Naive thymus-derived CD8-positive, alpha-beta T cell (primary cell): ENCODE data around the gene RDH16. TPM values are rescaled to one million over a fixed set of nuclear protein-coding genes. Genes with fewer than 3 reads are reported as not detected.

Experiments used
- ATAC-seq, 2 donors: fragments of 150-1000 bp; cut with Tn5 transposase in 1 of 2; sonication (Bioruptor Pico), chemical (Tn5 transposase) in 1 of 2; 1 replicate in 1 of 2; 2 replicates in 1 of 2; pipeline ENCODE4 v1.10.0; 2021; ENCODE audit warnings: mild to moderate bottlenecking in 2 of 2, moderate library complexity in 2 of 2
- POLR2A ChIA-PET: fragments of 350-600 bp; sonication (Branson Sonifier 250); formaldehyde crosslinking; loops from one replicate; lab custom pipeline; 2021; ENCODE audit warnings: antibody characterized with exemption; lab: Charles Lee
- DNase-seq, 10 donors: peaks; one replicate each; pipeline versions ENCODE4 v3.0.0 to v3.0.0-alpha.2; 2020 to 2022
- H3K27ac Mint-ChIP-seq, 10 donors: one replicate each; pipeline ENCODE4 v1.8.0; 2020 to 2022; ENCODE audit warnings: mild to moderate bottlenecking in 10 of 10, mixed read lengths in 10 of 10, moderate library complexity in 4 of 10, inconsistent platforms in 1 of 10
- H3K27me3 Mint-ChIP-seq, 5 donors: one replicate each; pipeline ENCODE4 v1.8.0; 2021 to 2022; ENCODE audit warnings: mixed read lengths in 5 of 5
- H3K36me3 Mint-ChIP-seq, 3 donors: one replicate each; pipeline ENCODE4 v1.8.0; 2020 to 2022; ENCODE audit warnings: mixed read lengths in 3 of 3, mild to moderate bottlenecking in 2 of 3, inconsistent platforms in 1 of 3
- H3K4me1 Mint-ChIP-seq, 4 donors: one replicate each; pipeline ENCODE4 v1.8.0; 2021 to 2022; ENCODE audit warnings: mixed read lengths in 4 of 4
- H3K4me3 Mint-ChIP-seq, 10 donors: one replicate each; pipeline ENCODE4 v1.8.0; 2020 to 2022; ENCODE audit warnings: mild to moderate bottlenecking in 10 of 10, mixed read lengths in 10 of 10, moderate library complexity in 6 of 10, inconsistent platforms in 1 of 10
- H3K9me3 Mint-ChIP-seq, 9 donors: one replicate each; pipeline ENCODE4 v1.8.0; 2020 to 2022; ENCODE audit warnings: mixed read lengths in 9 of 9, mild to moderate bottlenecking in 3 of 9, inconsistent platforms in 1 of 9, moderate library complexity in 1 of 9
- polyA plus RNA-seq, 3 donors: library from polyadenylated mRNA; unstranded; fragments of 300-500 nt; fragmentation: Illumina TruSeq; gene quantifications; one replicate each; pipeline ENCODE4 v1.2.3, GENCODE V29; 2021
- total RNA-seq, 8 experiments: library from RNA in 2 of 8; stranded (reverse) in 2 of 8; gene quantifications; one replicate each; pipeline ENCODE4 v1.2.3 and lab custom pipeline; 2021 to 2026

Gene RDH16
- total RNA-seq, result 1 to 10 TPM; 1.6 to 1.7 TPM
- under 1 TPM in 1 of 3 donors, not detected in 2; 0.08 TPM for polyA plus RNA-seq
- total RNA-seq (lab: John Stamatoyannopoulos, UW), result 0.39 to 2.3 (median 0.91) reads per million in 6 experiments

GRCh38 chr12:56957229-56958052 lies at the start of gene RDH16:
TSS of gene RDH16 (minus strand) at chr12:56957608. CDS start at chr12:56957462, 146 bp downstream.
- Mint-ChIP-seq H3K4me1 (no peaks in the 10 kb centered on the region), H3K27ac (no peak within 1 kb of the TSS), H3K4me3 (no peak within 1 kb of the TSS), H3K36me3 (peaks cover 5 to 39% (median 10%) of the 10 kb centered on the region in 3 donors), H3K27me3 (peaks cover 0 to 10% (median 0%) of the 10 kb centered on the region in 5 donors), H3K9me3 (peaks cover 0 to 30% (median 4%) of the 10 kb centered on the region in 9 donors)
- POLR2A ChIA-PET, result no interaction called here
- no peak for DNase-seq
- no peak for ATAC-seq

- H3K36me3 Mint-ChIP-seq, result peaks cover 0 to 25% (median 11%) of the 10 kb centered on the region in 3 donors
- ATAC-seq (peak; percentile 13 to 18), DNase-seq (peak in 1 of 10 donors; percentile 25)
- POLR2A ChIA-PET, result interaction anchor here (0.6 to 1.5 kb wide), 4 partner anchors 52 to 216 kb away, joined by 3 to 10 read pairs (median 3); partner anchors contain the start of gene STAT6
- H3K4me3 Mint-ChIP-seq, result peak overlapping the region; percentile 80 to 95 (median 89)
- peak overlapping the region; percentile 87 to 98 (median 92) for H3K27ac Mint-ChIP-seq
- no peaks in the 10 kb centered on the region for H3K9me3 Mint-ChIP-seq
- H3K27me3 Mint-ChIP-seq, result no peaks in the 10 kb centered on the region
- H3K4me1 Mint-ChIP-seq, result peaks cover 33 to 70% (median 56%) of the 10 kb centered on the region in 4 donors
Measured at GRCh38 chr12:57006809-57007475, 49.5 kb upstream of the RDH16 start.

- peaks cover 0 to 32% (median 11%) of the 10 kb centered on the region in 3 donors for H3K36me3 Mint-ChIP-seq
- H3K27ac Mint-ChIP-seq, result peak within 1 kb of the TSS; percentile 87 to 98 (median 92)
- H3K4me1 Mint-ChIP-seq, result peaks cover 30 to 70% (median 56%) of the 10 kb centered on the region in 4 donors
- no peaks in the 10 kb centered on the region for H3K9me3 Mint-ChIP-seq
- H3K4me3 Mint-ChIP-seq, result peak within 1 kb of the TSS; percentile 88 to 98 (median 95)
- ATAC-seq (peak; percentile 80 to 83), DNase-seq (peak; percentile 48 to 77 (median 74))
- POLR2A ChIA-PET, result interaction anchor here (0.6 to 1.5 kb wide), 5 partner anchors 11 to 217 kb away, joined by 3 to 10 read pairs (median 3); partner anchors contain the start of gene STAT6
- no peaks in the 10 kb centered on the region for H3K27me3 Mint-ChIP-seq
Measured at GRCh38 chr12:57005980-57006808, 48.8 kb upstream of the RDH16 start, which contains the start of gene ZBTB39. TSS of gene ZBTB39 (minus strand) at chr12:57006546. CDS start at chr12:57004917, 1,629 bp downstream.

GRCh38 chr12:57004651-57005050 lies 47.2 kb upstream of the RDH16 start:
- H3K27ac Mint-ChIP-seq, result peak overlapping the region in 2 of 10 donors; percentile 8 to 91
- no peak for DNase-seq
- H3K36me3 Mint-ChIP-seq, result peaks cover 0 to 46% (median 11%) of the 10 kb centered on the region in 3 donors
- H3K4me3 Mint-ChIP-seq, result peak overlapping the region in 9 of 10 donors; percentile 26 to 98 (median 95)
- no peaks in the 10 kb centered on the region for H3K27me3 Mint-ChIP-seq
- POLR2A ChIA-PET, result interaction anchor here (0.9 to 1.8 kb wide), 3 partner anchors 13 to 316 kb away, joined by 3 to 7 read pairs (median 3); partner anchors contain the start of gene PTGES3
- H3K9me3 Mint-ChIP-seq, result no peaks in the 10 kb centered on the region
- H3K4me1 Mint-ChIP-seq, result peaks cover 29 to 76% (median 66%) of the 10 kb centered on the region in 4 donors
- no peak for ATAC-seq

- POLR2A ChIA-PET, result no interaction called here
- H3K27ac Mint-ChIP-seq, result peak overlapping the region in 1 of 10 donors; percentile 79
- H3K36me3 Mint-ChIP-seq, result peaks cover 0 to 59% (median 11%) of the 10 kb centered on the region in 3 donors
Measured at GRCh38 chr12:57003395-57003794, 46.0 kb upstream of the RDH16 start.

GRCh38 chr12:57001448-57001906 lies 44.1 kb upstream of the RDH16 start:
- ATAC-seq, result peak; percentile 32 to 59
- H3K27me3 Mint-ChIP-seq, result no peaks in the 10 kb centered on the region
- peak overlapping the region in 2 of 10 donors; percentile 58 to 84 for H3K27ac Mint-ChIP-seq
- H3K4me1 Mint-ChIP-seq, result peaks cover 31 to 73% (median 64%) of the 10 kb centered on the region in 4 donors
- peaks cover 0 to 74% (median 14%) of the 10 kb centered on the region in 3 donors for H3K36me3 Mint-ChIP-seq
- H3K4me3 Mint-ChIP-seq, result peak overlapping the region in 5 of 10 donors; percentile 16 to 68 (median 41)
- DNase-seq, result peak; percentile 55 to 83 (median 68)
- H3K9me3 Mint-ChIP-seq, result no peaks in the 10 kb centered on the region
- POLR2A ChIA-PET, result interaction anchor here (0.6 to 0.9 kb wide), 2 partner anchors 15 to 346 kb away, joined by 3 read pairs; partner anchors contain the start of gene TAC3

More at GRCh38 chr12:57003395-57003794, 46.0 kb upstream of the RDH16 start:
- no peaks in the 10 kb centered on the region for H3K27me3 Mint-ChIP-seq
- H3K9me3 Mint-ChIP-seq, result no peaks in the 10 kb centered on the region
- peaks cover 33 to 84% (median 77%) of the 10 kb centered on the region in 4 donors for H3K4me1 Mint-ChIP-seq
- DNase-seq (no peak), ATAC-seq (no peak)
- peak overlapping the region in 2 of 10 donors; percentile 20 to 41 for H3K4me3 Mint-ChIP-seq

GRCh38 chr12:57000393-57000792 lies 43.0 kb upstream of the RDH16 start:
- peaks cover 0 to 81% (median 17%) of the 10 kb centered on the region in 3 donors for H3K36me3 Mint-ChIP-seq
- no peaks in the 10 kb centered on the region for H3K9me3 Mint-ChIP-seq
- no peaks in the 10 kb centered on the region for H3K27me3 Mint-ChIP-seq
- POLR2A ChIA-PET, result no interaction called here
- peaks cover 34 to 72% (median 58%) of the 10 kb centered on the region in 4 donors for H3K4me1 Mint-ChIP-seq
- peak overlapping the region in 1 of 10 donors; percentile 39 for H3K27ac Mint-ChIP-seq
- no peak for ATAC-seq
- no peak overlapping the region for H3K4me3 Mint-ChIP-seq
- no peak for DNase-seq

- Mint-ChIP-seq H3K36me3 (peaks cover 0 to 81% (median 17%) of the 10 kb centered on the region in 3 donors), H3K27me3 (no peaks in the 10 kb centered on the region), H3K27ac (peak overlapping the region in 3 of 10 donors; percentile 21 to 49 (median 26)), H3K9me3 (no peaks in the 10 kb centered on the region), H3K4me1 (peaks cover 31 to 64% (median 49%) of the 10 kb centered on the region in 4 donors), H3K4me3 (no peak overlapping the region)
- DNase-seq, result no peak
- POLR2A ChIA-PET, result interaction anchor here (1.1 kb wide), 1 partner anchor 60 kb away, joined by 3 read pairs; no protein-coding TSS in a partner anchor
- ATAC-seq, result no peak
Measured at GRCh38 chr12:56999456-56999855, 42.0 kb upstream of the RDH16 start.

GRCh38 chr12:56998981-56999380 lies 41.6 kb upstream of the RDH16 start:
- Mint-ChIP-seq H3K4me3 (no peak overlapping the region), H3K36me3 (peaks cover 0 to 76% (median 17%) of the 10 kb centered on the region in 3 donors), H3K4me1 (peaks cover 30 to 59% (median 44%) of the 10 kb centered on the region in 4 donors), H3K9me3 (no peaks in the 10 kb centered on the region), H3K27me3 (no peaks in the 10 kb centered on the region), H3K27ac (peak overlapping the region in 4 of 10 donors; percentile 26 to 66 (median 50))
- ATAC-seq (no peak), DNase-seq (no peak)
- POLR2A ChIA-PET, result interaction anchor here (1.0 to 1.1 kb wide), 2 partner anchors 60 to 273 kb away, joined by 3 read pairs; no protein-coding TSS in a partner anchor

- H3K4me3 Mint-ChIP-seq, result no peak overlapping the region
Measured at GRCh38 chr12:56998316-56998715, 40.9 kb upstream of the RDH16 start.

More at GRCh38 chr12:56998316-56998715, 40.9 kb upstream of the RDH16 start:
- Mint-ChIP-seq H3K36me3 (peaks cover 0 to 70% (median 11%) of the 10 kb centered on the region in 3 donors), H3K27me3 (no peaks in the 10 kb centered on the region), H3K4me1 (peaks cover 30 to 52% (median 43%) of the 10 kb centered on the region in 4 donors), H3K27ac (peak overlapping the region in 5 of 10 donors; percentile 25 to 50 (median 44)), H3K9me3 (no peaks in the 10 kb centered on the region)
- POLR2A ChIA-PET, result interaction anchor here (1.0 kb wide), 1 partner anchor 273 kb away, joined by 3 read pairs; no protein-coding TSS in a partner anchor
- DNase-seq (no peak), ATAC-seq (no peak)
